Measurements from ENCODE around the gene LCAT. TPM values are rescaled to one million over a fixed set of nuclear protein-coding genes. Genes with fewer than 3 reads are reported as not detected.

The LCAT gene
- polyA plus RNA-seq, 3 donors: 12.7 to 14.6 (median 13.4) TPM

- DNase-seq (ENCODE audit: low read depth in 3 of 3, low spot score in 2 of 3): no peak
These were observed 25.5 kb upstream of the LCAT start for GRCh38 chr16:67969254-67970039.

- DNase-seq (ENCODE audit: low read depth in 3 of 3, low spot score in 2 of 3): peak in 2 of 3 donors; percentile 80 to 84
These were observed 24.7 kb upstream of the LCAT start, which contains the start of gene SLC12A4 for GRCh38 chr16:67968400-67969253. Gene SLC12A4 (minus strand): TSS chr16:67968637. CDS start chr16:67968553, 84 bp downstream.

GRCh38 chr16:67967958-67968399, 24.1 kb upstream of the LCAT start:
- DNase-seq (ENCODE audit: low read depth in 3 of 3, low spot score in 2 of 3): peak in 2 of 3 donors; percentile 13 to 23

- peak in 1 of 3 donors; percentile 9 for DNase-seq (ENCODE audit: low read depth in 3 of 3, low spot score in 2 of 3)
These were observed 23.4 kb upstream of the LCAT start for GRCh38 chr16:67967183-67967957.

DNA sequence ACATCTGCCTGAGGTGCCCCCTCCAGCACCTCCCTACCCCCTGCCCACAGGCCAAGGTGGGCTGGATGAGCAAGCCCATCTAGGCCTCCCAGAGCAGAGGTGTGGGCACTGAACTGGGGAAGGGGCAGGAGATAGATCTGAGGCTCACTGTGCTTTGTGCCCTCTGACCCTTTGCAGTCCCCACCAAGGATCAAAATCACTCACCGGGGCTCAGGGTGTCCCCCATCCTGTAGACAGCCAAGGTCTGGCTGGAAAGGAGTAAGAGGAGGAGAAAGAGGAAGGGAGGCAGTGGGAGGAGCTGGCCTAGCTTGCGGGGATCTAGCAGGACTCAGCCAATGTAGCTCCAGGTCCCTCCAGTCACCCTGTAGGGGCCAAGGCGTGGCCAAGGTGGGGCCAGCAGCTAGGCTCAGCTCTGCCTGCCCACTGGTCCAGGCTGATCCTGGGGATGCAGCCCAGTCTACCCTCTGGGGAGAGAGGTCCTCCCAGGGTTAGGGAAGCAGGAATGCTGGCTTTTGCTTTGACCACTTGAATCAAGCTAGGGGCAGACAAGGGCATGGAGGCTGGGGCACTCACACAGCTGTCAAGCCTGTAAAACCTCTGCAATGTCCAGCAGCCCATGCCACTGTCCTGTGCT, 22.7 kb upstream of the LCAT start:
- DNase-seq (ENCODE audit: low read depth in 3 of 3, low spot score in 2 of 3): no peak

DNA sequence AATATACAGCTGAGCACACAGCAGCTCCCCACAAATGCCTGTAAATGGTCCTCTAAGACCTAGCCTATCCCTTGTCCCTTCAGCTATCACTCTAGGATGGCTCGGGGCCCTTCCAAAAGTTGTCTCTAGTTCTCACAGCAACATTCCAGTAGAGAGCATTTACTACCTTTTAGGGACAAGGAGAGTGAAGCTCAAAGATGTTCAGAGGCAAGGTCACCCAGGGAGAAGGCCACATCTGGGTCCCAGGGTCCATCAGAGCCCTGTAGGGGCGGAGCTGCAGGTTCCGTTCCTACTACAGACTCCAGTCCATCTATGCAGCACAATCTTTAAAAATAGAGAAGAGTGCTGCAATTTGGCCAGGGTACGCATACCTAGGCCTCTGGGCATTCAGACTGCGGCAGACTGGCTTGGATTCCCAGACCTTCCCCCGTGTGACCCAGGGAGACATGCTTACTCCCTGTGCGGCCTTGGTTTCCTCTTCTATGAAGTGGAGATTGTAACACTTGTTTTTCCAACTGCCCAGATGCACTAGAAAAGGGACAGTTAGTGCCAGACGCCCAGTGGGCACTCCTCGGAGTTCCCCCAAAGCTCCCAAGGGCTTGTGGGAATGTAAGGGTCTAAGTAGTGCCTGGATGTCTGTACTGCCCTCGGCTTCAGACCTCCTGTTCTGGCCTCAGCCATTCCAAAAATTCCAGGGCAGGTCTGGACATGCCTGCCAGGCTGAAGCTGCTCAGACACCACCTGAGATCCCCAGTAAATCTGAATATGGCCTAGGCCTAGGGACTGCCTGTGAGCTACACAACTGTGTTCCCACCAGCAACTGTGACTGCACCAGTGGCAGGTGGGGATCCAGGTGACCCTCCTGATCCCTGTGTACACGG, 22.0 kb upstream of the LCAT start:
- DNase-seq (ENCODE audit: low read depth in 3 of 3, low spot score in 2 of 3): no peak

DNA sequence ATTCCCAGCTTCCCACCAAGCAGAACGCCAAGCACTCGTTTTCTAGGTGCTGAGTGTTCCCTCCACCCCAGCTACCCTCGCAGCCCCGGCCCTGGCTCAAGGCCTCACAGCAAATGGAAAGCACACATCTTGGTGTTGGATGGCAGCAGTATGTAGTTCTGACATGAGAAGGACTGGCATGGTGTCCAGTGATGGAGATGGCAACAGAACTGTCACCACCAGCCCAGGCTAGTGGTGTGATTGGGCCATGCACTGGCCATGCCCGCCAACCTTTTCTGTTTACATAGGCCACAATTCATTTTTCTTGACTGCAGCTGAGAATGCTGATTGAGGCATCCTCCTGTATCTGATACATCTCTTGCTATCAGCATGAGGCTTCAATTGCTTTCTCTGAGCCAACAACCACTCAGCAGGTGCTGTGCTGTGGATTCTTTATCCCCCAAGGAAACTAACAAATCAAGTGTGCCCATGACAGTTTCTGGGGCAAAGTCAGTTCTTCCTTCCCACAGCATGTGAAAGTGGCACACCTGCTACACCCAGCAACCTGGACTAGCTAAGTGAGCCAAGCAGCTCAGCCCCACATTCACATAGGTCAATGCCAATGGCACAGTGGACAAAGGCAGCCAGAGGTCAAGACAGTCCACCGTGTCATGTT, 20.7 kb upstream of the LCAT start:
- DNase-seq (ENCODE audit: low read depth in 3 of 3, low spot score in 2 of 3): no peak

GRCh38 chr16:67963662-67964321, 19.9 kb upstream of the LCAT start:
- peak in 1 of 3 donors; percentile 10 for DNase-seq (ENCODE audit: low read depth in 3 of 3, low spot score in 2 of 3)

- DNase-seq (ENCODE audit: low read depth in 3 of 3, low spot score in 2 of 3): no peak
These were observed 19.4 kb upstream of the LCAT start for GRCh38 chr16:67963292-67963661.

DNA sequence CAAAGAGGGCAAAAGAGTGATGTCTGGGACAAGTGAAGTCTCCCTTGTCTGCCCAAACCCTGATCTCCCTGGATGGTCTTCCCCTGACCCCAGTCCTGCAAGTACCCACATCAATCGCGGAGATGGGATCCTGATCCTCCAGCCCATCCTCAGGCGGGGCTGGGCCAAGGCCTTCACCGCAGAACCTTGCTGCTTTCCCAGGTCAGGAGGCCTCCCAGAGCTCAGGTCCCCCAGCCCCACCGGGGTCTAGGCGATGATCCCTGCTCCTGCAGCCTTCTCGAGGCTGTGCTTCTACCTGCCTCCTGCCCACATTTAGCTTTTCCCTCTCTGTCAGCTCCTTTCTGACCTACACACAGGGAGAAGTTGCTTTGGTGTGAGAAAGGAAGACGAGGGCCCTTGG, 18.2 kb upstream of the LCAT start:
- DNase-seq (ENCODE audit: low read depth in 3 of 3, low spot score in 2 of 3): no peak

- no peak for DNase-seq (ENCODE audit: low read depth in 3 of 3, low spot score in 2 of 3)
These were observed 17.6 kb upstream of the LCAT start for GRCh38 chr16:67961551-67961957.

GRCh38 chr16:67959536-67960329, 15.8 kb upstream of the LCAT start:
- no peak for DNase-seq (ENCODE audit: low read depth in 3 of 3, low spot score in 2 of 3)

DNA sequence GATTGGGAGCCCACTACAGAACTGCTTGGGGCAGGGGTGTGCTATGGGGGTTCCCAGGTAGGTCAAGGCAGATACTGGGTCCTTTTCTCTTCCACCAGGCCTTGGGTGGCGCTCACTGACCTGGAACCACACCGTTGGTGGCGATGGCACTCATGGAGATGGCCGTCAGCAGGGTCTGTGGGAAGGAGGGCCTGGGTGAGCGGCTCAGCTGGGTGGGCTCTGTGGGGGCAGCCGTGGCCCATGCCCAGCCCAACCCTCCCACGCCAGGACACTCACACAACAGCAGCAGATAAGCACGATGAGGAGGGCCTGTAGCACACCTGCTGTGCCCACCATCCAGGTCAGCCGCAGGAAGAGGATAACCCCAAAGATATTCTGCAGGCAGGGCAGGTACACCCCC, 13.7 kb upstream of the LCAT start:
- DNase-seq (ENCODE audit: low read depth in 3 of 3, low spot score in 2 of 3): no peak

GRCh38 chr16:67954421-67955196, 10.7 kb upstream of the LCAT start:
- DNase-seq (ENCODE audit: low read depth in 3 of 3, low spot score in 2 of 3): no peak

DNA sequence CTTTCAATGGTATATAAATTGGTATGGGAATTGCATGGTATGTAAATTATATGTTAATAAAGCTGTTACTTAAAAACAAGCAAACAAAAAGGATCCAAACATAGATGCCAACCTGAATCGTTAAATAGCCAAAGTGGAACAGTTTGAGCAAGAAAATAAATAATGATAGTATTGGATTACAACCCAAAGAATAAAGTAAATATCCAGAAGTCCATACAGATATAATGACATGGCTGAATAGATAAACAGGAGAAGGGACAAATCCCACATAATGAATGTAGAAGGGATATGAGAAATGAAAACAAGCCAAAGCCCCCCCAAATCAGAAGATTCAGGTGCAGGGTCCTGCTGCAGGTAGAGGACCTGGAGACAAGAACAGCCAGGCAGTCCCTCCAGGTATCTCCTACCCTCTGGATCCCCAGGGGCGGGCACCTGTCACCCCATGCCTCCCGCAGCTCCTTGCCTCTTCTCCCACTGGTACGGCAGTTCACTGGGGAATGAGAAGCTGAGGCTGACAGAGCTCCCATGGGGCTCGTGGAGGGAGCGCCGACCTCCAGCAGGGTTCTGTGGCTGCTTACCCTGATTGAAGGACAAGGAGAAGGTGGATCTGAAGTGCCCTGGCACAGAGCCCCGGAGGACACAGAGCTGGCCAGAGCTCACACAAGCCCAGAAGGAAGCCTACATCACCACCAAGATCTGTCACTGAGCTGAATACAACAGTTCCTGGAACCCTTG, 9.9 kb upstream of the LCAT start:
- DNase-seq (ENCODE audit: low read depth in 3 of 3, low spot score in 2 of 3): no peak

DNA sequence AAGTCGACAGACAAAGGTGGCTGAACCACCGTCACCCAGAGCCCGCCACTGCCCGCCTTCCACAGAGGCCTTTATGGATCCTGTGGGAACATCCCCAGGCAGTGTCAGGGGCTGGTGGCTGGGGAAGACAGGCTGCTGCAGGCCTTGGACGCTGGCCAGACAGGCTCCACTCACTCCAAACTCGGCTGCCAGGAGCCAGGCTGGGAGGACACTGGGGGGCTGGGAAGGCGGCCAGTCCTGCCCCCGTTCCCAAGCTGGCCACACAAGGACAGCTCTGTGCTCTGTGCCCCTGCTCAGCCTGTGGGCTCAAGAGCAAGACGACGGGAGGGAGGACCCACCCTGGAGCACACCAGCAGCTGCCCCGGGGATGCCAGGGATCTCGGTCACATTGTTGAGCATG, 7.6 kb upstream of the LCAT start:
- no peak for DNase-seq (ENCODE audit: low read depth in 3 of 3, low spot score in 2 of 3)

Data from right renal cortex interstitium (tissue), 3 donors.